Mesenchymal stem cell (in vitro differentiated cells and primary cell): ENCODE measurements around the gene SIK1.
"Not testable (repeated sequence)": the region's sequence is repeated elsewhere in the genome, so short reads cannot be mapped to it uniquely, and the experiment has no call there.

ENCODE experiments used
- DNase-seq: peaks from one replicate; pipeline ENCODE4 v3.0.0-alpha.2; 2013
- H2AFZ ChIP-seq: one replicate; pipeline ENCODE4 v1.6.1; 2013; ENCODE audit warnings: low read depth, mild to moderate bottlenecking, control low read depth, inconsistent platforms, low read length, moderate library complexity
- H2AK5ac ChIP-seq: 2 replicates; pipeline ENCODE4 v1.6.1; 2013; ENCODE audit warnings: low read length, moderate library complexity, mild to moderate bottlenecking, inconsistent platforms; ENCODE audit not compliant: severe bottlenecking
- H2BK120ac ChIP-seq: one replicate; pipeline ENCODE4 v1.6.1; 2013; ENCODE audit warnings: low read depth, mild to moderate bottlenecking, inconsistent platforms, low read length, moderate library complexity
- H2BK12ac ChIP-seq, 2 experiments: one replicate each; pipeline ENCODE4 v1.6.1; 2013; ENCODE audit warnings: inconsistent platforms in 2 of 2, low read length in 2 of 2, mild to moderate bottlenecking in 2 of 2, moderate library complexity in 2 of 2, control low read depth in 1 of 2
- H2BK15ac ChIP-seq: one replicate; pipeline ENCODE4 v1.6.1; 2013; ENCODE audit warnings: mild to moderate bottlenecking, low read depth, inconsistent platforms; ENCODE audit not compliant: poor library complexity, severe bottlenecking
- H2BK5ac ChIP-seq: 2 replicates; pipeline ENCODE4 v1.6.1; 2013; ENCODE audit warnings: low read depth, mild to moderate bottlenecking, low read length, control low read depth, inconsistent platforms; ENCODE audit not compliant: poor library complexity, severe bottlenecking
- H3K14ac ChIP-seq, 2 experiments: one replicate each; pipeline ENCODE4 v1.6.1; 2013; ENCODE audit warnings: inconsistent platforms in 2 of 2, low read length in 2 of 2, control low read depth in 1 of 2, mild to moderate bottlenecking in 1 of 2, moderate library complexity in 1 of 2
- H3K18ac ChIP-seq, 2 experiments: one replicate each; pipeline ENCODE4 v1.6.1; 2013; ENCODE audit warnings: inconsistent platforms in 2 of 2, low read length in 2 of 2, control low read depth in 1 of 2, low read depth in 1 of 2, mild to moderate bottlenecking in 1 of 2
- H3K23ac ChIP-seq, 2 experiments: one replicate each; pipeline ENCODE4 v1.6.1; 2013; ENCODE audit warnings: inconsistent platforms in 2 of 2, low read length in 2 of 2, mild to moderate bottlenecking in 2 of 2, moderate library complexity in 2 of 2, control low read depth in 1 of 2
- H3K27ac ChIP-seq: 2 replicates; pipeline ENCODE4 v1.5.1; 2013; ENCODE audit warnings: mild to moderate bottlenecking, moderate library complexity, low read length, control low read depth, inconsistent platforms; ENCODE audit not compliant: poor library complexity, severe bottlenecking
- H3K27me3 ChIP-seq, 2 experiments: 2 replicates each; pipeline versions ENCODE4 v1.6.1 to v1.7.0; 2013; ENCODE audit warnings: low read length in 2 of 2, mild to moderate bottlenecking in 2 of 2, moderate library complexity in 2 of 2, control low read depth in 1 of 2, inconsistent platforms in 1 of 2; ENCODE audit not compliant: control insufficient read depth in 1 of 2, insufficient read depth in 1 of 2
- H3K36me3 ChIP-seq, 2 experiments: 2 replicates each; pipeline versions ENCODE4 v1.6.1 to v1.7.0; 2013; ENCODE audit warnings: low read length in 2 of 2, control low read depth in 1 of 2, inconsistent platforms in 1 of 2, low read depth in 1 of 2, mild to moderate bottlenecking in 1 of 2; ENCODE audit not compliant: insufficient read depth in 2 of 2, control insufficient read depth in 1 of 2
- H3K4ac ChIP-seq, 2 experiments: one replicate each; pipeline ENCODE4 v1.6.1; 2013; ENCODE audit warnings: inconsistent platforms in 2 of 2, low read length in 2 of 2, mild to moderate bottlenecking in 2 of 2, moderate library complexity in 2 of 2, control low read depth in 1 of 2, low read depth in 1 of 2
- H3K4me1 ChIP-seq: 2 replicates; pipeline ENCODE4 v1.6.1; 2013; ENCODE audit warnings: low read depth, low read length, control low read depth; ENCODE audit not compliant: control insufficient read depth, insufficient read depth
- H3K4me2 ChIP-seq: 2 replicates; pipeline ENCODE4 v1.6.1; 2013; ENCODE audit warnings: low read length, mild to moderate bottlenecking, inconsistent platforms; ENCODE audit not compliant: poor library complexity, severe bottlenecking
- H3K4me3 ChIP-seq, 2 experiments: 2 replicates each; pipeline versions ENCODE4 v1.5.1 to v1.7.0; 2013; ENCODE audit warnings: low read length in 2 of 2, mild to moderate bottlenecking in 2 of 2, control low read depth in 1 of 2, low read depth in 1 of 2; ENCODE audit not compliant: insufficient read depth in 1 of 2
- H3K79me1 ChIP-seq: replicated peaks from 2 replicates; pipeline ENCODE4 v1.6.1; 2013; ENCODE audit warnings: mild to moderate bottlenecking, control low read depth, low read length, inconsistent platforms; ENCODE audit not compliant: poor library complexity, severe bottlenecking
- H3K9ac ChIP-seq: 2 replicates; pipeline ENCODE4 v1.7.0; 2013; ENCODE audit warnings: mild to moderate bottlenecking, low read length, moderate library complexity
- H3K9me3 ChIP-seq: 2 replicates; pipeline ENCODE4 v1.7.0; 2013; ENCODE audit warnings: mild to moderate bottlenecking, low read length; ENCODE audit not compliant: control insufficient read depth
- H4K8ac ChIP-seq: one replicate; pipeline ENCODE4 v1.6.1; 2013; ENCODE audit warnings: inconsistent platforms, mild to moderate bottlenecking, low read length, moderate library complexity
- H4K91ac ChIP-seq: one replicate; pipeline ENCODE4 v1.6.1; 2013; ENCODE audit warnings: mild to moderate bottlenecking, low read length, inconsistent platforms
- WGBS: methylation state at CpG from one replicate; pipeline ENCODE4 v1.1.7; 2013; ENCODE audit warnings: mixed read lengths; 5-methylcytosine and 5-hydroxymethylcytosine counted together

Gene SIK1

GRCh38 chr21:43383351-43383750 lies 43.6 kb downstream of the SIK1 start:
- H3K4me2 ChIP-seq, H2BK5ac ChIP-seq, H3K4me1 ChIP-seq, H2AFZ ChIP-seq, H4K91ac ChIP-seq, H4K8ac ChIP-seq, H3K4ac ChIP-seq, H3K9ac ChIP-seq, H2BK120ac ChIP-seq, H3K27ac ChIP-seq, DNase-seq, H3K27me3 ChIP-seq, H3K79me1 ChIP-seq, H3K36me3 ChIP-seq, H3K18ac ChIP-seq, H2AK5ac ChIP-seq, H3K4me3 ChIP-seq, H2BK12ac ChIP-seq, H3K23ac ChIP-seq, H2BK15ac ChIP-seq, H3K9me3 ChIP-seq, H3K14ac ChIP-seq: not testable (repeated sequence)
- no CpG with 5 or more reads among the region's 19 CpGs for WGBS

- not testable (repeated sequence) for H3K14ac ChIP-seq, H3K27ac ChIP-seq, H2BK15ac ChIP-seq, H3K23ac ChIP-seq, H3K79me1 ChIP-seq, H2AFZ ChIP-seq, H3K4me3 ChIP-seq, H3K9ac ChIP-seq, H3K18ac ChIP-seq, H3K4me1 ChIP-seq, H3K9me3 ChIP-seq, H4K8ac ChIP-seq, H4K91ac ChIP-seq, H2BK5ac ChIP-seq, H2AK5ac ChIP-seq, H3K36me3 ChIP-seq, DNase-seq, H3K27me3 ChIP-seq, H2BK12ac ChIP-seq, H3K4me2 ChIP-seq, H3K4ac ChIP-seq, H2BK120ac ChIP-seq
- no CpG with 5 or more reads among the region's 10 CpGs for WGBS
Observed at GRCh38 chr21:43382902-43383301, 44.0 kb downstream of the SIK1 start.

- not testable (repeated sequence) for H3K4me3 ChIP-seq, H3K27me3 ChIP-seq, H2BK120ac ChIP-seq, H3K4ac ChIP-seq, H3K23ac ChIP-seq, H3K14ac ChIP-seq, H3K4me2 ChIP-seq, H3K27ac ChIP-seq, H3K18ac ChIP-seq, H3K79me1 ChIP-seq, H2BK12ac ChIP-seq, H2BK5ac ChIP-seq, H2AFZ ChIP-seq, H3K9me3 ChIP-seq, H2AK5ac ChIP-seq, H3K36me3 ChIP-seq, H3K4me1 ChIP-seq, DNase-seq, H4K91ac ChIP-seq, H3K9ac ChIP-seq, H4K8ac ChIP-seq, H2BK15ac ChIP-seq
- no CpG with 5 or more reads among the region's 28 CpGs for WGBS
Observed at GRCh38 chr21:43380852-43381533, 45.9 kb downstream of the SIK1 start.

GRCh38 chr21:43380337-43380736 lies 46.6 kb downstream of the SIK1 start:
- H4K8ac ChIP-seq, H3K4me3 ChIP-seq, H3K23ac ChIP-seq, H3K4me1 ChIP-seq, H3K4ac ChIP-seq, H4K91ac ChIP-seq, H3K14ac ChIP-seq, DNase-seq, H2BK5ac ChIP-seq, H2AK5ac ChIP-seq, H3K79me1 ChIP-seq, H3K9me3 ChIP-seq, H2BK15ac ChIP-seq, H3K18ac ChIP-seq, H3K27me3 ChIP-seq, H3K27ac ChIP-seq, H2BK120ac ChIP-seq, H3K9ac ChIP-seq, H2BK12ac ChIP-seq, H2AFZ ChIP-seq, H3K4me2 ChIP-seq, H3K36me3 ChIP-seq: not testable (repeated sequence)
- WGBS = no CpG with 5 or more reads among the region's 11 CpGs
